MCF 10A (cell line): Measurements from ENCODE around the gene UQCC2. TPM values are rescaled to one million over a fixed set of nuclear protein-coding genes. Genes with fewer than 3 reads are reported as not detected.

Experiments
- BruUV-seq: library from RNA; stranded (reverse); fragments of 400-500 nt; replicated peaks from 2 replicates; lab custom pipeline; 2021; lab: Mats Ljungman, UMichigan
- CTCF ChIA-PET: fragments of 300-600 bp; sonication (Branson Sonifier 250); formaldehyde crosslinking; extraction: SDS; loops from one replicate; lab custom pipeline; 2021; ENCODE audit warnings: antibody characterized with exemption, inconsistent platforms; lab: Yijun Ruan, JAX
- POLR2A ChIA-PET: fragments of 300-600, 350-650 bp; sonication (Branson Sonifier 250); formaldehyde crosslinking; extraction: SDS; loops from one replicate; lab custom pipeline; 2020; ENCODE audit warnings: antibody characterized with exemption, inconsistent platforms; lab: Yijun Ruan, JAX
- DNase-seq: peaks from one replicate; pipeline ENCODE4 v3.0.0-alpha.2; 2018; ENCODE audit not compliant: unreplicated experiment
- H3K27ac Mint-ChIP-seq: one replicate; pipeline ENCODE4 v1.8.0; 2022; ENCODE audit warnings: mild to moderate bottlenecking, low read depth, mixed read lengths; ENCODE audit not compliant: unreplicated experiment
- H3K27me3 Mint-ChIP-seq: one replicate; pipeline ENCODE4 v1.8.0; 2022; ENCODE audit warnings: mixed read lengths; ENCODE audit not compliant: insufficient read depth, unreplicated experiment
- H3K36me3 Mint-ChIP-seq: one replicate; pipeline ENCODE4 v1.8.0; 2022; ENCODE audit warnings: mild to moderate bottlenecking, moderate library complexity, mixed read lengths; ENCODE audit not compliant: insufficient read depth, unreplicated experiment
- H3K4me1 Mint-ChIP-seq: one replicate; pipeline ENCODE4 v1.8.0; 2022; ENCODE audit warnings: mixed read lengths; ENCODE audit not compliant: insufficient read depth, unreplicated experiment
- H3K4me3 Mint-ChIP-seq: one replicate; pipeline ENCODE4 v1.8.0; 2022; ENCODE audit warnings: mild to moderate bottlenecking, moderate library complexity, mixed read lengths; ENCODE audit not compliant: unreplicated experiment
- H3K9me3 Mint-ChIP-seq: one replicate; pipeline ENCODE4 v1.8.0; 2022; ENCODE audit warnings: mixed read lengths; ENCODE audit not compliant: unreplicated experiment
- intact Hi-C: fragments of 100-400 bp; cut with micrococcal nuclease; formaldehyde crosslinking; loops from 2 replicates; pipeline ENCODE4 v1.14.1; 2022
- total RNA-seq: library from RNA; stranded (reverse); gene quantifications from 2 replicates; pipeline ENCODE4 v1.2.3, GENCODE V29; 2022
- TF ChIP-seq, protein P1 (sequence below): fragments of 200-600 bp; IDR thresholded peaks from one replicate; pipeline ENCODE4 v1.8.0; 2022; ENCODE audit warnings: antibody characterized with exemption, mild to moderate bottlenecking; ENCODE audit not compliant: unreplicated experiment

The UQCC2 gene
- total RNA-seq, 1 experiment from 2014 or later: 122 TPM

DNA sequence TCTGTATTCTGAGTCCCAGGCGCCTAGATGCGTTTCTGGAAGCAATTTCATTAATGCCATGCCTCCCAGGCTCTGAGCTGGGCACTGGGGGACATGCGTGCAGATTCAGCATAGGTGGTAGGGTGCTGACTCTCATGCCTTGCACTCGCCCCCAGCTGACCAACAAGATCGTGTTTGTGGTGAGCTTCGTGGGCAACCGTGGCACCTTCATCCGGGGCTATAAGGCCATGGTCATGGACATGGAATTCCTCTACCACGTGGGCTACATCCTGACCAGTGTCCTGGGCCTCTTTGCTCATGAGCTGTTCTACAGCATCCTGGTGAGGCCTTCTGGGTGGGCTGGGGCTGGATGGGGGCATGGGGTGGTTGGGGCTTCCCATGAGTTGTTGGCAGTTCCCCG is 21.6 kb downstream of the UQCC2 start:
- no peak for DNase-seq
- Mint-ChIP-seq H3K27me3 (no peaks in the 10 kb centered on the region), H3K9me3 (no peaks in the 10 kb centered on the region), H3K36me3 (peaks cover 86% of the 10 kb centered on the region), H3K4me1 (peaks cover 8% of the 10 kb centered on the region), H3K4me3 (no peak overlapping the region), H3K27ac (peak overlapping the region; percentile 42)
- TF ChIP-seq, protein P1, sequence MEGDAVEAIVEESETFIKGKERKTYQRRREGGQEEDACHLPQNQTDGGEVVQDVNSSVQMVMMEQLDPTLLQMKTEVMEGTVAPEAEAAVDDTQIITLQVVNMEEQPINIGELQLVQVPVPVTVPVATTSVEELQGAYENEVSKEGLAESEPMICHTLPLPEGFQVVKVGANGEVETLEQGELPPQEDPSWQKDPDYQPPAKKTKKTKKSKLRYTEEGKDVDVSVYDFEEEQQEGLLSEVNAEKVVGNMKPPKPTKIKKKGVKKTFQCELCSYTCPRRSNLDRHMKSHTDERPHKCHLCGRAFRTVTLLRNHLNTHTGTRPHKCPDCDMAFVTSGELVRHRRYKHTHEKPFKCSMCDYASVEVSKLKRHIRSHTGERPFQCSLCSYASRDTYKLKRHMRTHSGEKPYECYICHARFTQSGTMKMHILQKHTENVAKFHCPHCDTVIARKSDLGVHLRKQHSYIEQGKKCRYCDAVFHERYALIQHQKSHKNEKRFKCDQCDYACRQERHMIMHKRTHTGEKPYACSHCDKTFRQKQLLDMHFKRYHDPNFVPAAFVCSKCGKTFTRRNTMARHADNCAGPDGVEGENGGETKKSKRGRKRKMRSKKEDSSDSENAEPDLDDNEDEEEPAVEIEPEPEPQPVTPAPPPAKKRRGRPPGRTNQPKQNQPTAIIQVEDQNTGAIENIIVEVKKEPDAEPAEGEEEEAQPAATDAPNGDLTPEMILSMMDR: no peak
- BruUV-seq: no TSS peak
- CTCF ChIA-PET: interaction anchor here (0.6 to 1.7 kb wide), 5 partner anchors 10 to 100 kb away, joined by 3 to 12 read pairs (median 3); no protein-coding TSS in a partner anchor
- intact Hi-C loops: no loop called here
- POLR2A ChIA-PET: interaction anchor here (0.6 kb wide), 1 partner anchor 60 kb away, joined by 3 read pairs; no protein-coding TSS in a partner anchor

DNA sequence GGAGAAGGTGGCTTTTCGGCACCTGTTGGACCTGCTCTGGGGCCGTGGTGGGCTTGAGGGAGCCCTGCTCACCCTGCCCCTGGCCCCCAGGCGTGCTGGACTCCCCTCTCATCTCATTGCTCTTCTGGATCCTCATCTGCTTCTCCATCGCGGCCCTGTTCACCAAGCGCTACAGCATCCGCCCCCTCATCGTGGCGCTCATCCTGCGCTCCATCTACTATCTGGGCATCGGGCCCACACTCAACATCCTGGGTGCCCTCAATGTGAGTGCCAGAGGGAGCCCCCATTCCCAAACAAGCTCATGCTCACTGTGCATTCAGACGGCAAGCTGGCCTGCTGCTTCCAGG is 22.4 kb downstream of the UQCC2 start:
- ChIA-PET POLR2A (no interaction called here), CTCF (interaction anchor here (0.6 to 1.0 kb wide), 2 partner anchors 11 to 103 kb away, joined by 3 to 4 read pairs; no protein-coding TSS in a partner anchor)
- Mint-ChIP-seq H3K9me3 (no peaks in the 10 kb centered on the region), H3K4me3 (no peak overlapping the region), H3K36me3 (peaks cover 86% of the 10 kb centered on the region), H3K27ac (peak overlapping the region; percentile 42), H3K4me1 (peaks cover 2% of the 10 kb centered on the region), H3K27me3 (no peaks in the 10 kb centered on the region)
- DNase-seq: no peak
- intact Hi-C loops: no loop called here
- BruUV-seq: no TSS peak
- TF ChIP-seq, protein P1: no peak

DNA sequence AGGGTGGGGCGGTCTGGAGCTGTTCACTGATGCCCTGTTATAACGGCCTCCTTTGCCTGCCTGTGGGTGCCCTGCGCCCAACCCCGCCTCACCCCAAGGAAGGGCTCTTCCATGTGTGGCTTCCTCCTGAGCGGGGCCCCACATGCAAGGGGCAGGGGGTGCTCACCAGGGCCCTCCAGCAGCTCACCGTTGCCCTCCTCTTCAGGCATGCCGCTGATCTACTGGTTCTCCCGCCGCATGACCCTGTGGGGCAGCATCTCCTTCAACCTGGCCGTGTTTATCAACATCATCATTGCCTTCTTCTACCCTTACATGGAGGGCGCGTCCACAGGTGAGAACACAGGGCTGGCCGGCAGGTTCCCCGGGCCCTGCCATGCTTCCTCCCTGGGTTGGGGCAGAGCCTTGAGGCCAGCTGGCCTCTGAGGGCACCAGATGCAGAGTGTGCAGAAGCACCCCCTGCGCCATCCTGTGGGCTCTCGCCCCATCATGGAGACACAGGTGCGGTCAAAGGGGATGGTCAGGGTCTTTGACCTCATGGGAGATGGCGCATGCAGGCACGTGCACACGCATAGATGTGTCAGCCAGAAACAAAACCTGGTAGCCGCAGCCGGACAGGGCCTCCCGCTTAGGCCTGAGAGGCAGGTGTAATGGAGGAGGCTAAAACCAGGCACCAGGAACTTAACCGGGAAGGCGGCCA is 22.9 kb downstream of the UQCC2 start:
- H3K4me3 Mint-ChIP-seq: no peak overlapping the region
- H3K27me3 Mint-ChIP-seq: no peaks in the 10 kb centered on the region
- POLR2A ChIA-PET: no interaction called here
- H3K9me3 Mint-ChIP-seq: no peaks in the 10 kb centered on the region
- H3K36me3 Mint-ChIP-seq: peaks cover 86% of the 10 kb centered on the region
- TF ChIP-seq, protein P1: no peak
- H3K27ac Mint-ChIP-seq: peak overlapping the region; percentile 42
- CTCF ChIA-PET: interaction anchor here (0.6 to 1.0 kb wide), 2 partner anchors 12 to 103 kb away, joined by 3 to 4 read pairs; no protein-coding TSS in a partner anchor
- no peak for DNase-seq
- intact Hi-C loops: no loop called here
- no TSS peak for BruUV-seq
- H3K4me1 Mint-ChIP-seq: no peaks in the 10 kb centered on the region

DNA sequence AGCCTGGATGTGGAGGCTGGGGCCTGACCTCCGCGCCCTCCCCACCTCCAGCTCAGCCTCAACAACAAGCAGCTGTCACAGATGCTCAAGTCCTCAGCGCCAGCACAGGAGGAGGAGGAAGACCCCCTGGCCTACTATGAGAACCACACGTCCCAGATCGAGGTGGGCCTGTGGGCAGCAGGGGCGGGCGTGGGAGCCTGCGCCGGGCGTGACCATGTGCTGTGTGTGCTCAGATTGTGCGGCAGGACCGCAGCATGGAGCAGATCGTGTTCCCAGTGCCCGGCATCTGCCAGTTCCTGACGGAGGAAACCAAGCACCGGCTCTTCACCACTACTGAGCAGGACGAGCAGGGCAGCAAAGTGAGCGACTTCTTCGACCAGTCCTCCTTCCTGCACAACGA is 23.5 kb downstream of the UQCC2 start:
- POLR2A ChIA-PET: no interaction called here
- CTCF ChIA-PET: interaction anchor here (0.6 to 1.0 kb wide), 2 partner anchors 13 to 102 kb away, joined by 3 to 4 read pairs; no protein-coding TSS in a partner anchor
- intact Hi-C loops: no loop called here
- TF ChIP-seq, protein P1: no peak
- Mint-ChIP-seq H3K4me1 (no peaks in the 10 kb centered on the region), H3K27ac (no peak overlapping the region), H3K4me3 (no peak overlapping the region), H3K36me3 (peaks cover 85% of the 10 kb centered on the region), H3K27me3 (no peaks in the 10 kb centered on the region), H3K9me3 (no peaks in the 10 kb centered on the region)
- BruUV-seq: no TSS peak
- no peak for DNase-seq
